MM.1S (cell line): ENCODE measurements around the gene DLEC1.

Experiments
- DNase-seq: peaks from one replicate; pipeline ENCODE4 v3.0.0-alpha.2; 2015
- H2AFZ ChIP-seq: fragments of 300-600 bp; sonication (generic); 2 replicates; pipeline ENCODE4 v1.6.0; 2016; ENCODE audit warnings: antibody characterized with exemption, low read length
- H3F3A ChIP-seq: fragments of 300-600 bp; sonication (generic); 2 replicates; pipeline ENCODE4 v1.6.1; 2016; ENCODE audit warnings: mild to moderate bottlenecking, antibody characterized with exemption, low read length, moderate library complexity, mixed read lengths; ENCODE audit not compliant: insufficient read depth
- H3K27ac ChIP-seq: fragments of 300-600 bp; sonication (generic); 2 replicates; pipeline ENCODE4 v1.5.1; 2016; ENCODE audit warnings: mild to moderate bottlenecking, low read length
- H3K27me3 ChIP-seq: fragments of 300-600 bp; sonication (generic); replicated peaks from 2 replicates; pipeline ENCODE4 v1.6.0; 2016; ENCODE audit warnings: low read length; ENCODE audit not compliant: insufficient read depth
- H3K36me3 ChIP-seq: fragments of 300-600 bp; sonication (generic); replicated peaks from 2 replicates; pipeline ENCODE4 v1.6.1; 2016; ENCODE audit warnings: mild to moderate bottlenecking, low read length, mixed read lengths; ENCODE audit not compliant: insufficient read depth
- H3K4me1 ChIP-seq: fragments of 300-600 bp; sonication (generic); 2 replicates; pipeline ENCODE4 v1.6.1; 2016; ENCODE audit warnings: low read length, mixed read lengths
- H3K4me2 ChIP-seq: fragments of 300-600 bp; sonication (generic); 2 replicates; pipeline ENCODE4 v1.6.0; 2016; ENCODE audit warnings: low read depth, low read length
- H3K4me3 ChIP-seq: fragments of 300-600 bp; sonication (generic); 2 replicates; pipeline ENCODE4 v1.5.1; 2016; ENCODE audit warnings: low read length, mixed read lengths
- H3K79me2 ChIP-seq: fragments of 300-600 bp; sonication (generic); 2 replicates; pipeline ENCODE4 v1.6.1; 2016; ENCODE audit warnings: mixed run types, low read length, mixed read lengths
- H3K9ac ChIP-seq: fragments of 300-600 bp; sonication (generic); 2 replicates; pipeline ENCODE4 v1.6.1; 2016; ENCODE audit warnings: low read length, mixed read lengths
- H3K9me2 ChIP-seq: fragments of 300-600 bp; sonication (generic); replicated peaks from 2 replicates; pipeline ENCODE4 v1.6.1; 2016; ENCODE audit warnings: mild to moderate bottlenecking, low read length, mixed read lengths; ENCODE audit not compliant: insufficient read depth
- H3K9me3 ChIP-seq: fragments of 300-600 bp; sonication (generic); replicated peaks from 2 replicates; pipeline ENCODE4 v1.6.1; 2016; ENCODE audit warnings: mild to moderate bottlenecking, low read length, mixed read lengths; ENCODE audit not compliant: insufficient read depth
- H4K20me1 ChIP-seq: fragments of 300-600 bp; sonication (generic); 2 replicates; pipeline ENCODE4 v1.6.1; 2016; ENCODE audit warnings: mild to moderate bottlenecking, low read length, moderate library complexity, mixed read lengths; ENCODE audit not compliant: insufficient read depth
- EZH2 ChIP-seq: fragments of 300-600 bp; sonication (generic); optimal IDR thresholded peaks from 2 replicates; pipeline ENCODE3; 2017; ENCODE audit warnings: low read depth, mild to moderate bottlenecking, antibody characterized with exemption, low read length, mixed read lengths
- EZH2phosphoT487 ChIP-seq: fragments of 300-600 bp; sonication (generic); IDR thresholded peaks from 2 replicates; pipeline ENCODE4 v1.6.1; 2018; ENCODE audit warnings: antibody characterized with exemption, low read length
- TF ChIP-seq, protein P1 (sequence below): fragments of 300-600 bp; sonication (generic); IDR thresholded peaks from 2 replicates; pipeline ENCODE4 v1.5.1; 2016; ENCODE audit warnings: antibody characterized with exemption, low read length, mixed read lengths

The DLEC1 gene

DNA sequence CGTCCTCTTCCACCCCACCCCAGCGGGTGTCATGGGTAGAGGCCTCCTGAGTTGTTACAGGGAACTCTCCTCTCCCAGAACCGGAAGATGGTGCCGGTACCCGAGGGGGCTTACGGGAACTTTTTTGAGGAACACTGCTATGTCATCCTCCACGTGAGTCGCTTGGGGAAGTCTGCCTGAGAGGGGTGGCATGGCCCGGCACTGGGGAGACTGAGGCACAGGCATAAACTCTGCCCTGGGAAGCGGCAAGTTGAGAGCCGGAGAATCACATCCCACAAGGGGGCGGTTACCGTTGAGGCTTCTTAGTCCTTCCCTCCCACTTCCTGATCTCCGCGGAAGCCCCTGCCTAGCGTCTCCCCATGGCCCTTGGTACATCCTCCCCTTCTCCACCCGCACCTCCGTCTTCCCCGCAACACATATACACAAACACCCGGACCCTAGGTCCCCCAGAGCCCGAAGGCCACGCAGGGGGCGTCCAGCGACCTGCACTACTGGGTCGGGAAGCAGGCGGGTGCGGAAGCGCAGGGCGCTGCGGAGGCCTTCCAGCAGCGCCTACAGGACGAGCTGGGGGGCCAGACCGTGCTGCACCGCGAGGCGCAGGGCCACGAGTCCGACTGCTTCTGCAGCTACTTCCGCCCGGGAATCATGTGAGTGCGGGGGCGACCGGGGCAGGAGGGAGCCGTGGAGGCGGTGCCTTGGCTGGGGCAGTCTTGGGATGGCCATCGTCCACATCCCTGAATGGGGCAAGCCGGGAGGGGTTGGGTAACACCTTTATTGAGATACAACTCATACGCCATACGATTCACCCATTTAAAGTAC, 45.0 kb upstream of the DLEC1 start:
- Histone ChIP-seq H2AFZ (peak overlapping the region; percentile 96), H3K36me3 (no peaks in the 10 kb centered on the region), H3K4me3 (peak overlapping the region; percentile 86), H3K4me2 (peak overlapping the region; percentile 67), H3K4me1 (peaks cover 26% of the 10 kb centered on the region), H3K27me3 (no peaks in the 10 kb centered on the region; the same call in 1 of the 2 replicates), H3K79me2 (no peaks in the 10 kb centered on the region), H3F3A (0 out of 2 replicates have a peak, but pooled peaks cover 5% of the 10 kb centered on the region), H4K20me1 (no peaks in the 10 kb centered on the region), H3K9me3 (no peaks in the 10 kb centered on the region), H3K9ac (peak overlapping the region; percentile 75), H3K27ac (peak overlapping the region; percentile 7; the same call in 1 of the 2 replicates), H3K9me2 (no peaks in the 10 kb centered on the region)
- TF ChIP-seq, protein P1, sequence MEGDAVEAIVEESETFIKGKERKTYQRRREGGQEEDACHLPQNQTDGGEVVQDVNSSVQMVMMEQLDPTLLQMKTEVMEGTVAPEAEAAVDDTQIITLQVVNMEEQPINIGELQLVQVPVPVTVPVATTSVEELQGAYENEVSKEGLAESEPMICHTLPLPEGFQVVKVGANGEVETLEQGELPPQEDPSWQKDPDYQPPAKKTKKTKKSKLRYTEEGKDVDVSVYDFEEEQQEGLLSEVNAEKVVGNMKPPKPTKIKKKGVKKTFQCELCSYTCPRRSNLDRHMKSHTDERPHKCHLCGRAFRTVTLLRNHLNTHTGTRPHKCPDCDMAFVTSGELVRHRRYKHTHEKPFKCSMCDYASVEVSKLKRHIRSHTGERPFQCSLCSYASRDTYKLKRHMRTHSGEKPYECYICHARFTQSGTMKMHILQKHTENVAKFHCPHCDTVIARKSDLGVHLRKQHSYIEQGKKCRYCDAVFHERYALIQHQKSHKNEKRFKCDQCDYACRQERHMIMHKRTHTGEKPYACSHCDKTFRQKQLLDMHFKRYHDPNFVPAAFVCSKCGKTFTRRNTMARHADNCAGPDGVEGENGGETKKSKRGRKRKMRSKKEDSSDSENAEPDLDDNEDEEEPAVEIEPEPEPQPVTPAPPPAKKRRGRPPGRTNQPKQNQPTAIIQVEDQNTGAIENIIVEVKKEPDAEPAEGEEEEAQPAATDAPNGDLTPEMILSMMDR = no peak
- TF ChIP-seq EZH2phosphoT487 (no peak), EZH2 (no peak)
- DNase-seq = peak; percentile 69

DNA sequence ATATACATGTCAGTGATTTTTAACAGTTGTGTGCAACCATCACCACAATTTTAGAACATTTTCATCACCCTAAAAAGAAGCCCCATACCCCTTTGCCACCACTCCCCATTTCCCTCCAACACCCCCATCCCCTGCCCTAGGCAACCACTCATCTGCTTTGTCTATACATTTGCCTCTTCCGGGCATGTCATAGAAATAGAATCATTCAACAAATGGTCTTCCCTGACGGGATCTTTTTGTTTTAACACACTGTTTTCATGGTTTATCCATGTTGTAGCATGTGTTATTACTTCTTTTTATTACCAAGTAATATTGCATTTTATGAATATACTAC, 44.4 kb upstream of the DLEC1 start:
- H4K20me1 ChIP-seq = no peaks in the 10 kb centered on the region
- H3K4me1 ChIP-seq = peaks cover 29% of the 10 kb centered on the region
- H3K4me3 ChIP-seq = peak overlapping the region; percentile 86
- H3F3A ChIP-seq = 0 out of 2 replicates have a peak, but pooled peaks cover 5% of the 10 kb centered on the region
- no peak overlapping the region for H3K27ac ChIP-seq
- no peaks in the 10 kb centered on the region; the same call in 1 of the 2 replicates for H3K27me3 ChIP-seq
- no peaks in the 10 kb centered on the region for H3K9me3 ChIP-seq
- no peaks in the 10 kb centered on the region for H3K79me2 ChIP-seq
- DNase-seq = peak; percentile 25
- H3K4me2 ChIP-seq = peak overlapping the region; percentile 67
- peak overlapping the region; percentile 75; the same call in 1 of the 2 replicates for H3K9ac ChIP-seq
- TF ChIP-seq, protein P1 = no peak
- TF ChIP-seq EZH2phosphoT487 = no peak
- no peak for TF ChIP-seq EZH2
- no peaks in the 10 kb centered on the region for H3K36me3 ChIP-seq
- H3K9me2 ChIP-seq = no peaks in the 10 kb centered on the region
- H2AFZ ChIP-seq = peak overlapping the region; percentile 96

DNA sequence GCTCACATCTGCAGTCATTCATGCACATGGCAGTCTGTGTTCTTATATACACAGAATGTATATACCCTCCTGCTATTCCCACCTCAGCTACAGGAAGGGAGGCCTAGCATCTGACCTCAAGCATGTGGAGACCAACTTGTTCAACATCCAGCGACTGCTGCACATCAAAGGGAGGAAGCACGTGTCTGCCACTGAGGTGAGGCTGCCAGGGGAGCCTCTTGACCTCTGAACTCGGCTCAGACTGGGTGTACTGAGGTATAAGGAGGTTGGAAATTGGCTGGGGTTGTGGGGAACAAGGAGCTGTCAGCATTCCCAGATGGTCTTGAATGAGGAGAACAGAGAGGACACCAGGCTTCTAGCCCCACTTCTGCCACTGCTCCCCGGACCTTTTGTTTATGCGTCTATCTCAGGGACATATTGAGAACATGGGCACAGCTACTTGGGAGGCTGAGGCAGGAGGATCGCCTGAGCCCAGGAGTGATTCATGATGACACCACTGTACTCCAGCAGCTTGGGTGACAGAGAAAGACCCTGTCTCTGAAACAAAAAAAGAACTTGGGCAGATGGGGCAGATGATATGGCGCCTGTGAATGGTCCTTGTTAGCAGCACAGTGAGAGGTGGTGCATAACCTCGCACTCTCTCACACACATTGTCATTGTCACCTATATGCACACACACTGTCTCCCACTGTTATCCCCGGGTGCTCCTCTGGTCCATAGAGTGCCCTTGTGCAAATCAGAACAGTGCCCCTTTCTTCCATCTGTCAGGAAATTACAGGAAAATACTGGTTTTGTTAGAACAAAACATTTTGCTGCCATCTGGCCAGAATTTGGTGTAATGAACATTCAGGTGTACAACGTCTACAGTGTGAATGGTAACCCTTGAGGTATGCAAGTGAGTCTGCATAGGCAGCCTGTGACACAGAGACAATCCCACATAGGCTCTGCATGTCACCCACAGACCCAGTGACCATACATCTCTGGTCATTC, 43.1 kb upstream of the DLEC1 start:
- no peak overlapping the region for H3K4me2 ChIP-seq

More for the DNA sequence above, 43.1 kb upstream of the DLEC1 start:
- no peak overlapping the region for H3K4me3 ChIP-seq
- no peak for TF ChIP-seq EZH2phosphoT487
- TF ChIP-seq EZH2 = no peak
- TF ChIP-seq, protein P1 = no peak
- 0 out of 2 replicates have a peak, but pooled peaks cover 5% of the 10 kb centered on the region for H3F3A ChIP-seq
- no peaks in the 10 kb centered on the region; the same call in 1 of the 2 replicates for H3K27me3 ChIP-seq
- H3K9ac ChIP-seq = no peak overlapping the region
- no peaks in the 10 kb centered on the region for H3K36me3 ChIP-seq
- DNase-seq = no peak
- H4K20me1 ChIP-seq = no peaks in the 10 kb centered on the region
- H3K79me2 ChIP-seq = no peaks in the 10 kb centered on the region
- no peaks in the 10 kb centered on the region for H3K9me3 ChIP-seq
- peaks cover 29% of the 10 kb centered on the region for H3K4me1 ChIP-seq
- H3K9me2 ChIP-seq = no peaks in the 10 kb centered on the region
- H2AFZ ChIP-seq = no peak overlapping the region
- H3K27ac ChIP-seq = no peak overlapping the region
